ENCODE results near the gene SYNGR1.

The SYNGR1 gene

DNA sequence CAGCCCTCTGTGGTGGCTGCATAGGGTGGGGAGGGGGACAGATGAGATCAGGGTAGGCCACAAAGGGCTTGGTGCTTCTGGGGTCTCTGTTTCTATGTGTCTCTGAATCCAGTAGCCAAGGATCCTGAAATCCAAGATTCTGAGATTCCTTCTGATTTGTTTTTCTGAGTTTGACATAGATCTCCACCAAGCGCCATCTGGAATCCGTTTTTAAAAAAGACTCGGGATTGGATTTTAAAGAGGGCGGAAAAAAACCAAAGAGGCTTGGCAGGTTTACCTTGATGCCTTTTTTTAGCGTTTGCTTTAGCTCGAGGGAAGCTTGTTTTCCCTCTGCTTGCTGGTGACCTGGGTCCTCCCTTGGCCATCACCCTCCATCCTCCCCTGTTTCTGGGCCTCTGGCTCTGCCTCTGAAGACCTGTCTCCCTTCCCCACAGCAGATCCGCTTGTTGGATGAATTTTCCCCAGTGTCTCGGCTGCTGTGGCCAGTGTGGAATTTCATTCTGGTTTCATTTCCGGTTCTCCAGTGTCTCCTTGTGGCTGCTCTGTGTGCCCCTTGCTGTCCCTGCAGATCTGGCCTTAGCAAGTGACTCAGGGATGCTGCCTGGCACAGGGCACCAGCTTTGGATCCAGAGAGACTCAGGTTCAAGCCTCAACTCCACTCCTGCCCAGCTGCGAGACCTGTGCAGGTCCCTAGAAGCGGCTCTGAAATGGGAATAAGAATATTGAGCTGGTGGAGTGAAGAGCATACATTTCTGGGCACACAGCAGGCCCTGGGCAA, 15.1 kb downstream of the SYNGR1 start:
- TF ChIP-seq, protein P1, sequence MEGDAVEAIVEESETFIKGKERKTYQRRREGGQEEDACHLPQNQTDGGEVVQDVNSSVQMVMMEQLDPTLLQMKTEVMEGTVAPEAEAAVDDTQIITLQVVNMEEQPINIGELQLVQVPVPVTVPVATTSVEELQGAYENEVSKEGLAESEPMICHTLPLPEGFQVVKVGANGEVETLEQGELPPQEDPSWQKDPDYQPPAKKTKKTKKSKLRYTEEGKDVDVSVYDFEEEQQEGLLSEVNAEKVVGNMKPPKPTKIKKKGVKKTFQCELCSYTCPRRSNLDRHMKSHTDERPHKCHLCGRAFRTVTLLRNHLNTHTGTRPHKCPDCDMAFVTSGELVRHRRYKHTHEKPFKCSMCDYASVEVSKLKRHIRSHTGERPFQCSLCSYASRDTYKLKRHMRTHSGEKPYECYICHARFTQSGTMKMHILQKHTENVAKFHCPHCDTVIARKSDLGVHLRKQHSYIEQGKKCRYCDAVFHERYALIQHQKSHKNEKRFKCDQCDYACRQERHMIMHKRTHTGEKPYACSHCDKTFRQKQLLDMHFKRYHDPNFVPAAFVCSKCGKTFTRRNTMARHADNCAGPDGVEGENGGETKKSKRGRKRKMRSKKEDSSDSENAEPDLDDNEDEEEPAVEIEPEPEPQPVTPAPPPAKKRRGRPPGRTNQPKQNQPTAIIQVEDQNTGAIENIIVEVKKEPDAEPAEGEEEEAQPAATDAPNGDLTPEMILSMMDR (IDR thresholded peaks at IDR 0.05; ENCODE audit: insufficient read depth, low read depth, low read length, missing control alignments): no peak
- no peak for DNase-seq (ENCODE audit: low read depth)
- no peak overlapping the region for H3K4me3 ChIP-seq (ENCODE audit: low read depth, low read length)

GRCh38 chr22:39365492-39365780, 15.6 kb downstream of the SYNGR1 start:
- no peak overlapping the region for H3K4me3 ChIP-seq (ENCODE audit: low read depth, low read length)
- no peak for DNase-seq (ENCODE audit: low read depth)
- TF ChIP-seq, protein P1 (IDR thresholded peaks at IDR 0.05; ENCODE audit: insufficient read depth, low read depth, low read length, missing control alignments): no peak

DNA sequence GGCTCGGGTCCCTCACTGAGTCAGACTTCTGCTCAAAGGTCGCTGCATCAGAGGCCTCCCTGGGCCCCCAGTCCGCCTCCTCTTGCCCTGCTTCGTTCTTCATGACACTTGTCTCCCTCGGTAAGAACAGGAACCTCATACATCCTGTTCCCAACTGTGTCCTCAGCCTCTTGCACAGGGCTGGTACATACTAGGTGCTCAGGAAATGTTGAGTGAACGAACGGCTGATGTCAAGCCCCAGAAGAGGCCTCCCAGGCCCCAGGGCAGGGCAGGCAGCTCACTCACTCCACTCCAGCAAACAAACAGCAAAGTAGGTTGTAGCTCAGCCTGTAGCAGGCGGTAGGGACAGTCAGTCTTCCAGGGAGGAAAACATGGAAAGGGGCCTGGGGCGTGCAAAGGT, 17.2 kb downstream of the SYNGR1 start:
- no peak for DNase-seq (ENCODE audit: low read depth)
- TF ChIP-seq, protein P1 (IDR thresholded peaks at IDR 0.05; ENCODE audit: insufficient read depth, low read depth, low read length, missing control alignments): no peak
- no peak overlapping the region for H3K4me3 ChIP-seq (ENCODE audit: low read depth, low read length)

GRCh38 chr22:39368461-39368911, 18.7 kb downstream of the SYNGR1 start:
- TF ChIP-seq, protein P1 (IDR thresholded peaks at IDR 0.05; ENCODE audit: insufficient read depth, low read depth, low read length, missing control alignments): no peak
- H3K4me3 ChIP-seq (ENCODE audit: low read depth, low read length): no peak overlapping the region
- DNase-seq (ENCODE audit: low read depth): no peak

GRCh38 chr22:39369186-39369585, 19.4 kb downstream of the SYNGR1 start:
- TF ChIP-seq, protein P1 (IDR thresholded peaks at IDR 0.05; ENCODE audit: insufficient read depth, low read depth, low read length, missing control alignments): no peak
- DNase-seq (ENCODE audit: low read depth): no peak
- no peak overlapping the region for H3K4me3 ChIP-seq (ENCODE audit: low read depth, low read length)

DNA sequence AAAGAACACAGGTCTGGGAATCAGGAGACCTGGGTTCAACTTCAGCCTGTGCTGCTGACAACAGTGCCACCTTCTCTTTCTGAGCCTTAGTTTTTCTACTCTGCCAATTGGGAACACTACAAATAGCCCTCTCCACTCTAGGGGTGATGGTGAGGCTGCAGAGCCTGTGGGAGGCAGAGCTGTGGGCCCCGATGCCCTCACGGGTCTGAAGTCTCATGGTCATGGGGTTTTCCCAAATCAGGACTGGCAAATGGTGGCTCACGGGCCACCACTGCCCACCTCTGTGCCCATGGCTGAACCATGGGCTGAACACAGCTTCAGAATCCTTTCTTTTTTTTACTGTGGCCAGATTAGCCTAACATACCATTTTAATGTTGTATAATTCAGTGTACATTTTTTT, 19.8 kb downstream of the SYNGR1 start:
- TF ChIP-seq, protein P1 (IDR thresholded peaks at IDR 0.05; ENCODE audit: insufficient read depth, low read depth, low read length, missing control alignments): no peak
- DNase-seq (ENCODE audit: low read depth): no peak

GRCh38 chr22:39371732-39372131, 21.9 kb downstream of the SYNGR1 start:
- no peak overlapping the region for H3K4me3 ChIP-seq (ENCODE audit: low read depth, low read length)
- DNase-seq (ENCODE audit: low read depth): no peak
- TF ChIP-seq, protein P1 (IDR thresholded peaks at IDR 0.05; ENCODE audit: insufficient read depth, low read depth, low read length, missing control alignments): no peak

More for the DNA sequence above, 19.8 kb downstream of the SYNGR1 start:
- H3K4me3 ChIP-seq (ENCODE audit: low read depth, low read length): no peak overlapping the region

Data from GM12865 (cell line).